ENCODE measurements around the gene KIF6. TPM values are rescaled to one million over a fixed set of nuclear protein-coding genes. Genes with fewer than 3 reads are reported as not detected.

The KIF6 gene
- total RNA-seq, 2 experiments from 2014 or later, result not detected

GRCh38 chr6:39563566-39564311, 161.5 kb downstream of the KIF6 start:
- H3K4me1 Mint-ChIP-seq (ENCODE audit: low read depth), result no peaks in the 10 kb centered on the region
- Histone ChIP-seq H3K9me3 (ENCODE audit: control insufficient read depth in 1 of 2, insufficient read depth in 1 of 2, low read length in 2 of 2) (no peaks in the 10 kb centered on the region), H3K27me3 (ENCODE audit: control insufficient read depth in 1 of 2, insufficient read depth in 2 of 2, low read length in 2 of 2) (no peaks in the 10 kb centered on the region), H3K4me3 (ENCODE audit: low read length) (no peak overlapping the region), H3K36me3 (ENCODE audit: insufficient read depth, low read length) (no peaks in the 10 kb centered on the region), H3K4me1 (ENCODE audit: insufficient read depth, low read length) (no peaks in the 10 kb centered on the region), H3K27ac (ENCODE audit: low read depth in 1 of 2, low read length in 2 of 2) (no peak overlapping the region)
- H3K27me3 Mint-ChIP-seq, result peaks cover 5% of the 10 kb centered on the region
- no peaks in the 10 kb centered on the region for H3K9me3 Mint-ChIP-seq
- ChIA-PET POLR2A (no interaction called here), CTCF (no interaction called here)
- H3K4me3 Mint-ChIP-seq, result no peak overlapping the region
- intact Hi-C loops (cut with DNase I, micrococcal nuclease), result no loop called here
- TF ChIP-seq, protein P1, sequence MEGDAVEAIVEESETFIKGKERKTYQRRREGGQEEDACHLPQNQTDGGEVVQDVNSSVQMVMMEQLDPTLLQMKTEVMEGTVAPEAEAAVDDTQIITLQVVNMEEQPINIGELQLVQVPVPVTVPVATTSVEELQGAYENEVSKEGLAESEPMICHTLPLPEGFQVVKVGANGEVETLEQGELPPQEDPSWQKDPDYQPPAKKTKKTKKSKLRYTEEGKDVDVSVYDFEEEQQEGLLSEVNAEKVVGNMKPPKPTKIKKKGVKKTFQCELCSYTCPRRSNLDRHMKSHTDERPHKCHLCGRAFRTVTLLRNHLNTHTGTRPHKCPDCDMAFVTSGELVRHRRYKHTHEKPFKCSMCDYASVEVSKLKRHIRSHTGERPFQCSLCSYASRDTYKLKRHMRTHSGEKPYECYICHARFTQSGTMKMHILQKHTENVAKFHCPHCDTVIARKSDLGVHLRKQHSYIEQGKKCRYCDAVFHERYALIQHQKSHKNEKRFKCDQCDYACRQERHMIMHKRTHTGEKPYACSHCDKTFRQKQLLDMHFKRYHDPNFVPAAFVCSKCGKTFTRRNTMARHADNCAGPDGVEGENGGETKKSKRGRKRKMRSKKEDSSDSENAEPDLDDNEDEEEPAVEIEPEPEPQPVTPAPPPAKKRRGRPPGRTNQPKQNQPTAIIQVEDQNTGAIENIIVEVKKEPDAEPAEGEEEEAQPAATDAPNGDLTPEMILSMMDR (IDR thresholded peaks at IDR 0.05), result no peak
- H3K36me3 Mint-ChIP-seq (ENCODE audit: low read depth), result no peaks in the 10 kb centered on the region
- H3K27ac Mint-ChIP-seq, result no peak overlapping the region
- DNase-seq (no peak), ATAC-seq (ENCODE audit: poor library complexity) (no peak)

- H3K27me3 Mint-ChIP-seq, result peaks cover 5% of the 10 kb centered on the region
- ATAC-seq (ENCODE audit: poor library complexity) (no peak), DNase-seq (no peak)
- H3K4me1 ChIP-seq (ENCODE audit: insufficient read depth, low read length), result no peaks in the 10 kb centered on the region
- no peaks in the 10 kb centered on the region for H3K9me3 Mint-ChIP-seq
- intact Hi-C loops (cut with DNase I, micrococcal nuclease), result no loop called here
- no peak overlapping the region for H3K27ac Mint-ChIP-seq
- H3K9me3 ChIP-seq (ENCODE audit: control insufficient read depth in 1 of 2, insufficient read depth in 1 of 2, low read length in 2 of 2), result no peaks in the 10 kb centered on the region
- H3K36me3 ChIP-seq (ENCODE audit: insufficient read depth, low read length), result no peaks in the 10 kb centered on the region
- H3K36me3 Mint-ChIP-seq (ENCODE audit: low read depth), result no peaks in the 10 kb centered on the region
- H3K27ac ChIP-seq (ENCODE audit: low read depth in 1 of 2, low read length in 2 of 2), result no peak overlapping the region
- POLR2A ChIA-PET, result no interaction called here
- TF ChIP-seq, protein P1 (IDR thresholded peaks at IDR 0.05), result no peak
- H3K4me3 Mint-ChIP-seq, result no peak overlapping the region
- H3K4me3 ChIP-seq (ENCODE audit: low read length), result no peak overlapping the region
- CTCF ChIA-PET, result no interaction called here
- no peaks in the 10 kb centered on the region for H3K27me3 ChIP-seq (ENCODE audit: control insufficient read depth in 1 of 2, insufficient read depth in 2 of 2, low read length in 2 of 2)
- no peaks in the 10 kb centered on the region for H3K4me1 Mint-ChIP-seq (ENCODE audit: low read depth)
These were observed 163.5 kb downstream of the KIF6 start for GRCh38 chr6:39561536-39562266.

DNA sequence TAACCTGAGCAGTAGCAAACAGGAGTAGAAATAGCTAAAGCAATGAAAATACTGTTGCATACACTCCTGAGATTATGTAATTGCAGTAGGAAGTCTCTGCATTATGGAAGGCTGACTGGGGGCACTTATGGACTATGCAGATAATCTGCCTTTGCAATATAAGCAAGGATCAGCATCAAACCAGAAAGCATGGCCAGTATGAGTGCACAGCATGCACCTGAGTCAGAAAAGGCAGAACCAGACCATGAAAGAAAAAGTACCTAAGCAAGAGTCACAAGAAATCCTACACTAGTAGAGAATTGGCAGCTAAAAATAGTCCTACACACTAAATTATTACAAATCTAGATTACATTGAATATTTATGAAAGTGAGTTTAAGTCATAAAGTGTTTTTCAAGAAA, 164.3 kb downstream of the KIF6 start:
- DNase-seq, result no peak
- no peaks in the 10 kb centered on the region for H3K27me3 ChIP-seq (ENCODE audit: control insufficient read depth in 1 of 2, insufficient read depth in 2 of 2, low read length in 2 of 2)
- H3K4me1 ChIP-seq (ENCODE audit: insufficient read depth, low read length), result no peaks in the 10 kb centered on the region
- H3K27me3 Mint-ChIP-seq, result peaks cover 11% of the 10 kb centered on the region
- H3K27ac ChIP-seq (ENCODE audit: low read depth in 1 of 2, low read length in 2 of 2), result no peak overlapping the region
- CTCF ChIA-PET, result no interaction called here
- no peak for ATAC-seq (ENCODE audit: poor library complexity)
- no peak overlapping the region for H3K4me3 Mint-ChIP-seq
- no peaks in the 10 kb centered on the region for H3K9me3 ChIP-seq (ENCODE audit: control insufficient read depth in 1 of 2, insufficient read depth in 1 of 2, low read length in 2 of 2)
- no peak overlapping the region for H3K27ac Mint-ChIP-seq
- no peak overlapping the region for H3K4me3 ChIP-seq (ENCODE audit: low read length)
- no peaks in the 10 kb centered on the region for H3K4me1 Mint-ChIP-seq (ENCODE audit: low read depth)
- H3K36me3 Mint-ChIP-seq (ENCODE audit: low read depth), result no peaks in the 10 kb centered on the region
- H3K9me3 Mint-ChIP-seq, result no peaks in the 10 kb centered on the region
- TF ChIP-seq, protein P1 (IDR thresholded peaks at IDR 0.05), result no peak
- POLR2A ChIA-PET, result no interaction called here
- intact Hi-C loops (cut with DNase I, micrococcal nuclease), result no loop called here
- H3K36me3 ChIP-seq (ENCODE audit: insufficient read depth, low read length), result no peaks in the 10 kb centered on the region
